Measurements from ENCODE around the gene ABCD1.

ABCD1 gene

DNA sequence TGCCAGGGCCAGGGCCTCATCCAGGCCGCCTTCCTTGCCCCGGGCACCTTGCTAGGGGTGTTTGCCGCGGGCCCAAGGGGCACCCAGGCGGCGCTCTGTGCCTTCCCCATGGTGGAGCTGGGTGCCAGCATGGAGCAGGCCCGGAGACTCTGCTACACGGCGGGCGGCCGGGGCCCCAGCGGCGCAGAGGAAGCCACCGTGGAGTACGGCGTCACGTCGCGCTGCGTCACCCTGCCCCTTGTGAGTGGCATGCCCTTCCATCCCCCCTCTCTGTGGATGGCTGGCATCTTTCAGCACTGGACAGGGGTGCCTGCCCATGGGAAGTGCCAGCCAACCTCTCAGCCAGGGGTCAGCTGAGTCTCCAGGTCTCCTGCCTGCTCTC lies 43.0 kb downstream of the ABCD1 start:
- H3K9me3 Mint-ChIP-seq = peaks cover 38% of the 10 kb centered on the region
- peaks cover 7% of the 10 kb centered on the region for H3K4me1 Mint-ChIP-seq
- no peak overlapping the region for H3K4me3 Mint-ChIP-seq
- H3K36me3 Mint-ChIP-seq (ENCODE audit: low read depth) = no peaks in the 10 kb centered on the region
- no peak for DNase-seq
- peaks cover 6% of the 10 kb centered on the region for H3K27me3 Mint-ChIP-seq (ENCODE audit: low read depth, poor library complexity)
- H3K27ac Mint-ChIP-seq = no peak overlapping the region
- TF ChIP-seq CTCF (IDR thresholded peaks at IDR 0.05) = no peak

- H3K9me3 Mint-ChIP-seq = peaks cover 29% of the 10 kb centered on the region
- H3K4me1 Mint-ChIP-seq = peaks cover 7% of the 10 kb centered on the region
- no peak overlapping the region for H3K27ac Mint-ChIP-seq
- H3K4me3 Mint-ChIP-seq = no peak overlapping the region
- no peak for TF ChIP-seq CTCF (IDR thresholded peaks at IDR 0.05)
- DNase-seq = no peak
- H3K27me3 Mint-ChIP-seq (ENCODE audit: low read depth, poor library complexity) = peaks cover 5% of the 10 kb centered on the region
- H3K36me3 Mint-ChIP-seq (ENCODE audit: low read depth) = no peaks in the 10 kb centered on the region
Observed at GRCh38 chrX:153768311-153769157, 43.9 kb downstream of the ABCD1 start.

GRCh38 chrX:153769158-153769864 lies 44.7 kb downstream of the ABCD1 start:
- no peaks in the 10 kb centered on the region for H3K36me3 Mint-ChIP-seq (ENCODE audit: low read depth)
- H3K27me3 Mint-ChIP-seq (ENCODE audit: low read depth, poor library complexity) = peaks cover 4% of the 10 kb centered on the region
- H3K4me1 Mint-ChIP-seq = peaks cover 7% of the 10 kb centered on the region
- no peak overlapping the region for H3K4me3 Mint-ChIP-seq
- TF ChIP-seq CTCF (IDR thresholded peaks at IDR 0.05) = no peak
- H3K27ac Mint-ChIP-seq = no peak overlapping the region
- DNase-seq = no peak
- peaks cover 23% of the 10 kb centered on the region for H3K9me3 Mint-ChIP-seq

DNA sequence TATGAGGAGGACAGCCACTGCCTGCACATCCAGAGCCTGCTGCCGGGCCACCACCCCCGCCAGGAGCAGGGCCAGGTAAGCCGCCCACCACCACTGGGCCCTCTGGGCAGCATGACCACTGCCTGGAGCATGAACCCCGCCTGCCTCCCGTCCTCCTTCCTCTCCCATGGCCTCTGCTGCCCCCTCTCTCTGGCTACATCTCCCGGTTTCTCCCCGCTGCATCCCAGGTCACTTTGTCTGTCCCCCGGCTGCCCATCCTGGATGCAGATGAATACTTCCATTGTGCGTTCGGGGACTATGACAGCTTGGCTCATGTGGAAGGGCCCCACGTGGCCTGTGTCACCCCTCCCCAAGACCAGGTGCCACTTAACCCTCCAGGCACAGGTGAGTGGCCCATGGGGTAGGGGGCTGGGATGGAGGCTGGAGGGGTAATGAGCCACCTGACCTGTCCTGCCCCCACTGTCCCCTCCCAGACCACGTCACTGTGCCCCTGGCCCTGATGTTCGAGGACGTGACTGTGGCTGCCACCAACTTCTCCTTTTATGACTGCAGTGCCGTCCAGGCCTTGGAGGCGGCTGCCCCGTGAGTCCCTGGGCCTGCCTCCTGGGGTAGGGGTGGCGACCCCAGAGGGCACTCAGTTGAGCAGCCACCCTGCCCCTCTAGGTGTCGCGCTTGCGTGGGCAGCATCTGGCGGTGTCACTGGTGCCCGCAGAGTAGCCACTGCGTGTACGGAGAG lies 45.4 kb downstream of the ABCD1 start:
- H3K4me1 Mint-ChIP-seq = peaks cover 7% of the 10 kb centered on the region

More for the DNA sequence above, 45.4 kb downstream of the ABCD1 start:
- Mint-ChIP-seq H3K27me3 (ENCODE audit: low read depth, poor library complexity) (peaks cover 4% of the 10 kb centered on the region), H3K9me3 (peaks cover 23% of the 10 kb centered on the region), H3K36me3 (ENCODE audit: low read depth) (no peaks in the 10 kb centered on the region), H3K4me3 (no peak overlapping the region), H3K27ac (no peak overlapping the region)
- no peak for TF ChIP-seq CTCF (IDR thresholded peaks at IDR 0.05)
- no peak for DNase-seq
